Cardiac septum (tissue), 1 donor: ENCODE measurements around the gene MRPL33. TPM values are rescaled to one million over a fixed set of nuclear protein-coding genes. Genes with fewer than 3 reads are reported as not detected.

Experiments
- DNase-seq: peaks from one replicate; pipeline ENCODE4 v3.0.0-alpha.2; 2020; ENCODE audit warnings: low spot score
- intact Hi-C: fragments of 100-400 bp; cut with DNase I; formaldehyde crosslinking; loops from one replicate; pipeline ENCODE4 v1.14.0; 2022
- total RNA-seq: library from RNA; stranded (reverse); fragmentation: NEBNext Ultra II Directional; extraction: Animal tissue kit (Norgen Biotek cat#: 25700); gene quantifications from one replicate; pipeline ENCODE4 v1.2.1, GENCODE V29; 2021
- donor health status: DM: no; HTN: no; CAD: no.

Gene MRPL33
- total RNA-seq, 1 donor from 2014 or later = 258 TPM

- DNase-seq = no peak
- intact Hi-C loops = no loop called here
Observed at GRCh38 chr2:27765621-27766286, 5.8 kb upstream of the MRPL33 start.

DNA sequence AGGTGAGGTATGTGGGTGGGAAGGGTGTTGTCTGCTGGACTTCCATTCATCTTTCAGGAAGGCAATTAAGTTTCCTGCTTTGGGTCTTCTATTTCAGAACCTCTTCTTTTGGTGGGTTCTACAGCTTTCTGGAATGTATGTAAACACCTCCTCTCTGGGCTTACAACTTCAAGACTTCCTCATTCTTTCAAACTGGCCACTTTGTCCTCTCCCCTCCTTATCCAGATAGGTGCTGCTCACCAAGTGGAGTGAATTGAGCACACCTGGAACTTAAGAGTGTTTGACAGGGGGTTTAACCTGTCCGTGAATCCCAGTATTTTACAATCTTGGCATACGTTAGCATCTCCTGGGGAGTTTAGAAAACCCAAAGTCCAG is 5.2 kb upstream of the MRPL33 start:
- no peak for DNase-seq
- intact Hi-C loops = no loop called here

- intact Hi-C loops = loop anchor here (5.0 kb wide), 1 partner anchor 621 kb away; the partner anchor contains the start of gene FOSL2
- DNase-seq = no peak
Observed at GRCh38 chr2:27771202-27771547, 344 bp upstream of the MRPL33 start.

DNA sequence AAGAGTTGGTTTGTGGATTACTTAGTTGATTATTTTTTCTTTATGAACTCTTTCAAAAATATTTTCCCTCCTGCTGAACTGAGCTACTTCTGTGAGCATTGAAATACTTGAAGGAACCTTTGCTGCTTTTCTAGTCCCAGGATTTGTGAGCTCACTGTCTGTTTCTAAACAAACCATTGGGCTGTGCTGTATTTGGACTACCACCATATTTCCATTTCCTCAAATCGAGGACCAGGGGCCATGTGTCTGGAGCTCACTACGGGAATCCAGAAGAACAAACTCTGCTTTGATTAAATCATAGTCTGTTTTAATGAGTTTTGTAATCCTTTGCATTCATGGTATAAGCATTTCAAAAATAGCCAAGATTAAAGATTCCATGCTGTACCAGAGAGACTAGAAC is 1.3 kb downstream of the MRPL33 start:
- no peak for DNase-seq
- intact Hi-C loops = loop anchor here (1.0 to 5.0 kb wide), 2 partner anchors 54 to 619 kb away; partner anchors contain the start of gene FOSL2

DNA sequence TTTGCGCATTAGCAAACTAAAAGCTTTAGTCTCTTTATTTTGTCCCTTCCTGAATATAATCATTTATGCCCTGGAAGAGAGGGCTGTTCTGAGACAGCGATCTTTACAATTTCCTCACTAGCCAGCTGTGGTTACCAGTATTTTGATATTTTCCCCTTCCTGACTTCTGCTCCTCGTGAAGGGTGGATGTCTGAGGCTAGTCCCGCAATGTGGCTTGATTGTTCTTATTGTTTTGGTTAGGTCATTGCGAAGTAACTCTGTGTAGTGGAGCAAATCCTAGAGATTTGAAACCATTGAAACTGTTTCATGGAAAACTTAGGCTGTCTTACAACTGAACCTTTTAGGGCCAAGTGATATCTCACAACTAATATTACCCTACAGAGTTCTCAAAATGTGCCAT is 2.4 kb downstream of the MRPL33 start:
- DNase-seq = no peak
- intact Hi-C loops = loop anchor here (1.0 to 5.0 kb wide), 2 partner anchors 55 to 618 kb away; partner anchors contain the start of gene FOSL2

DNA sequence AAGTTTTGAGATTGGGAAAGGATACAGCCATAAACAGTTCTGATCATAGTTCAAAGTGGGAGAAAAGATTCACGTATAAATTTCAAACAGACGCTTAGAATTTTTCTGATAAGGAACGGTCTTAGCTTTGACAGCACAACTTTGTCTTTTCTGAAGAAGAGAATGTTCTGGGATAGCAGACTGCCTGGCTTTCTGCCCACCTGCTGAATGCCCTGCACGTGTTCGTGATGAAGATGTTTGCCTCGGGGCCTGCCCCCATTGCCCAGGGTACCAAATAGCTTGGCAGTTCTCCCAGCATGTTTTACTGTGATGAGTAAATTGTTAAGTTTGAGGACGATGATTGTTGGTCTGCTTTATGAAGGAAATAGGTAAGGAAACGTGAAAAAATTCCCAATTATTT is 4.6 kb downstream of the MRPL33 start:
- intact Hi-C loops = loop anchor here (5.0 kb wide), 1 partner anchor 39 kb away; no protein-coding TSS in a partner anchor
- no peak for DNase-seq

DNA sequence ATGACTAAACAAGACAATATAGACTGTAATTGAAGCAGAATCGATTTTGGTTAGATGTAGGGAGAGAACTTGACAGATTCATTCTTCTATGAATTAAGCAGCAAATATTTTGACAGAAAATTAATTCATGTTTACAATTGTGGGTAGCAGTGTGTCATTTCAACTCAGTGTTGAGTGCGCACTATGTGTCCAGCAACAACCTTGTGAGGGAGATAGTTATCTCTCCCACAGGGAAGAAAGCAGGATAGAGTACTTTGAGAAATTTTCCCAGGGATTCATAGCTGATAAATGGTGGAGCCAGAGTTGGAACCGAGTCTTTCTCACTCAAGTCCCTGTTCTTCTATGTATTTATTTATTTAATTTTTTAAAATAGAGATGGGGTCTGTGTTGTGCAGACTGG is 5.2 kb downstream of the MRPL33 start:
- intact Hi-C loops = loop anchor here (5.0 kb wide), 1 partner anchor 39 kb away; no protein-coding TSS in a partner anchor
- DNase-seq = no peak

DNA sequence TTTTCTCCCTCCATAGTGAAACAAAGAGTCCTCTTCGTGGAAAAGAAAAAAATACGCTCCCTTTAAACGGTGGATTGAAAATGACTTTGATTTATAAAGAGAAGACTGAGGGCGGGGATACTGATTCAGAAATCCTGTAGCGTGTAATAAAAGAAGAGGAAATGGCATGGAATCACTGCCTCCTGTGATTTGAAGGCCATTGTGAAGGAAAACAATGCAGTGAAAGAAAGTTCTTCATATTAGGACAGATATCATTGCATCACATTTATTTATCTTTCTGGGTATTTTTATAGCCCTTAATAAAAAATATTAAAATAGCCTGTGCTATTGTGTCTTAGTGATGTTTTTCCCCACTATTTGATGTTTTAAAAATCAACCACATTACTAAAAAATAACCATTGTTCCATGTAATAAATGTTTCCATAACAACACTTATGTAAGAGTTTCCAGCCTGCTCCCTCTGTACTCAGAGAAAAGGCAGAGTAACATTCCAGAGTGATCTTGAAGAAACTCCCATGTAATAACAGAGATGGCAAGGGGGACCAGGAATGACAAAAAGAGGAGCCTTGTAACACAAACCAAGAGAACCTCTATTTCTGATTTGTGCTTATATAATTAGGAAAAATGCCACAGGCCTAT is 8.0 kb downstream of the MRPL33 start:
- no peak for DNase-seq
- intact Hi-C loops = loop anchor here (1.0 to 5.0 kb wide), 2 partner anchors 16 to 42 kb away; no protein-coding TSS in a partner anchor

- DNase-seq = no peak
- intact Hi-C loops = no loop called here
Observed at GRCh38 chr2:27781496-27781895, 10.0 kb downstream of the MRPL33 start.

DNA sequence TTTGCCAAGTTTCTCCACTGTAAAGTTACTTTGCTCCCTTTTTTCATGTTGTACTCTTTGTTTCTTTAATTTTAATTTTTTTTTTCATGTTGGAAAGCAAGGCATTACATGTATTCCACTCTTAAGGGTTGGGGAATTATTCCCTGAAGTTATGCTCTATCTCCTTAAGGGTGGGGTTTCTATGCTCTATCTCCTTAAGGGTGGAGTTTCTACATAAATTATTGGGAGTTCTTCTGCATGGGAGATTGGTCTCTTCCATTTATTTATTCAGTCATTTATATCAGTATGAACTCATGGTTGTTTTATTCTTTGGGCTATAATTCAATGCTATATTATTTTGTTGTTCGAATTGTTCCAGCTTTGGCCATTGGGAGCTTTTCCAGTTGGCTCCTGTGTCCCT is 11.2 kb downstream of the MRPL33 start:
- DNase-seq = no peak
- intact Hi-C loops = no loop called here

- DNase-seq = no peak
- intact Hi-C loops = no loop called here
Observed at GRCh38 chr2:27790796-27791195, 19.3 kb downstream of the MRPL33 start.

- DNase-seq = no peak
- intact Hi-C loops = no loop called here
Observed at GRCh38 chr2:27792759-27793158, 21.2 kb downstream of the MRPL33 start.

DNA sequence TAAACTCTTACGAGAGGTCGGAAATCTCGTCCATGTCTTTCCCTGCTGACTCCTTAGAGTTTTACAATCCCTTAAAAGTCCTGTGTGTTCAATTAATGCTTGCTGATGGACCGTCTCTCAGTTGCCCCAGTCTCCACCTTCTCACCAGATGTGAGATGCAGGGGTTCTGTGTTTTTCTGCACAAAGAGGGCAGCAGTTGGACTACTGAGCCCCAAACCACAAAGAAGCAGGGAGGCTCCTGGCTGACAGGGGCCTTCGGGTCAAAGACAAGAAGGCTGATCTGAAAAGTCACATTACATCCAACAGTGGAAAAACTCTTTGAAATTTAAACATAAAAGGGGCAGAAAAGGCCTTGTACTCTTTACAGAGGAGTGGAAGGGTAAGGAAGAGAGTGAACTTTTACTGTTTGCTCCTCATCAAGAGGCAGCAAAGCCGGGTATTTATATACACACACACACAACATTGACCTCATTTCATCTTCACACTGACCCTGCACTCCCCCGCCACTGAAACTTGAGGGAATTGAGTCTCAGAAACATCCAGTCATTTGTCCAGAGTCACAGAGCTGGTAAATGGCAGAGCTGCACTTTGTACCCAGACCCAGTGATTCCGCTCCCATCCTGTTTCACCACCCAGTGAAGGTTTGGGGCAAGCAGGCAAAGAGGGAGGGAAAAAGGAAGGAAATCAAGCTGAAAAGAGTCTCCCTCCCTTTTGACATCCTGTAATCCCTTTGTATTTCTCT is 23.7 kb downstream of the MRPL33 start:
- no peak for DNase-seq
- intact Hi-C loops = loop anchor here (1.0 to 5.0 kb wide), 3 partner anchors 16 to 92 kb away; no protein-coding TSS in a partner anchor

DNA sequence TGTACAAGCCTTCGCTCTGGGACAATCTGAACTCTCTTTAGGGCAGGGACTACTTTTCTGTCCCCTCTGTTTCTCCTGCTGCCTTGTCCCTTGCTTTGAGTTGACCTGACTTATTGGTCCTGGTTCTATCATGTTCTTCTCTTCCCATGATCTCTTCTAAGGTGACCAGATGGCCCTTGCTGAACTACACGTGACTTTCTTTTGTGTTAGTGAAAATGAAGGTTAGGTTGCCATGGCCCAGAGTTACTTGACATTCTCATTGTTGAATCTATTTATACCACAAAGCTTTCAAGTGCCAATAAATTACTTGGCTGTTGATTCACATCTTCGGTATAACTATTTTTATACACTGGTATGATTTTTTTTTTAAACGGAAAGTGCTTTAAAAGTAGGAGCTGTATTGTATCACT is 24.4 kb downstream of the MRPL33 start:
- no peak for DNase-seq
- intact Hi-C loops = loop anchor here (1.0 to 5.0 kb wide), 3 partner anchors 17 to 91 kb away; no protein-coding TSS in a partner anchor

- intact Hi-C loops = loop anchor here (5.0 kb wide), 2 partner anchors 80 to 90 kb away; no protein-coding TSS in a partner anchor
- DNase-seq = no peak
Observed at GRCh38 chr2:27796791-27797765, 25.6 kb downstream of the MRPL33 start.

GRCh38 chr2:27797841-27798240 is 26.3 kb downstream of the MRPL33 start:
- intact Hi-C loops = loop anchor here (2.0 to 5.0 kb wide), 3 partner anchors 81 to 595 kb away; partner anchors contain the start of gene FOSL2
- DNase-seq = no peak

- no peak for DNase-seq
- intact Hi-C loops = loop anchor here (2.0 to 5.0 kb wide), 3 partner anchors 81 to 594 kb away; partner anchors contain the start of gene FOSL2
Observed at GRCh38 chr2:27798486-27798885, 27.0 kb downstream of the MRPL33 start.

DNA sequence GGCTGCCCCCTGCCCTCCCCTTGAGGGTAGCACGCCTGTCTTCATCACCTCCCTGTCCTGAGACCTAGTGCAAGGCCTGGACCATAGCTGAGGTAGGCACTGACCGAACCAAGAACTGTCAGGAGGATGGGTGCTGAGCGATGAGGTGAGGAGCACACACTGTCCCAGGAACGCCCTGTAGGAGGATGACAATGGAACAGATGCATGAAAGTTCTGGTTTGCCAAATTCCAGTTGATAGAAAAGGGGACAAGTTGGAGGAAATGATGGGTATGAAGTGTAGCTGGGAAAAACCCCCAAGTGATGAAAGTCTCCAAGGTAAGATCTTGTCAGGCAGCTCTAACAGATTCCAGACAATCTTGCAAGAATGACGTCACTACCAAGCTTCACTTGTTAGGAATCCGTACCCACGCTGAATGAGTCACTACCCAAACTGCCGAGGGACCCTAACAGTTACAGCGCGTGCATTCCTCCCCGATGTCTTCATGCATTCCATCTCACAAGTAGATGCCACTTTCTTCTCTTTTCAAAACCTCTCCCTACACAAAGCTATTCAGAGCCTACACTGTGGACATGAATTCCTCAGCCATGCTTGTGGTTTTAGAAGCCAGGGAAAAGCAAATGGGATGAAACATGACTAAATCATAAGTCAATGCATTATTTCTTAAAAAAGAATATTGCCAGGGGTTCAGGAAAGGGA is 27.6 kb downstream of the MRPL33 start:
- DNase-seq = no peak
- intact Hi-C loops = loop anchor here (2.0 to 5.0 kb wide), 3 partner anchors 82 to 594 kb away; partner anchors contain the start of gene FOSL2
